GM19438 (cell line): ENCODE results near the gene FUT6.
"Not testable (repeated sequence)": the region's sequence is repeated elsewhere in the genome, so short reads cannot be mapped to it uniquely, and the experiment has no call there.

Experiments
- ATAC-seq: cut with Tn5 transposase; IDR thresholded peaks from one replicate; pipeline ENCODE4 v1.9.1; 2021; ENCODE audit warnings: low read depth; ENCODE audit not compliant: unreplicated experiment

FUT6 gene

GRCh38 chr19:5788422-5788821 lies 51.1 kb downstream of the FUT6 start:
- no peak for ATAC-seq

- no peak for ATAC-seq
These were observed 51.9 kb downstream of the FUT6 start for GRCh38 chr19:5787409-5788182.

GRCh38 chr19:5786593-5787408 lies 52.7 kb downstream of the FUT6 start:
- ATAC-seq, result no peak

- no peak for ATAC-seq
These were observed 54.1 kb downstream of the FUT6 start for GRCh38 chr19:5785423-5785822.

GRCh38 chr19:5784581-5785147 lies 54.8 kb downstream of the FUT6 start, which contains the start of gene PRR22:
Gene PRR22, minus strand, starts transcription at chr19:5784746. Its CDS starts 86 bp downstream, at chr19:5784660.
- ATAC-seq, result no peak

- no peak for ATAC-seq
These were observed 56.3 kb downstream of the FUT6 start for GRCh38 chr19:5782945-5783919.

- ATAC-seq, result no peak
These were observed 57.2 kb downstream of the FUT6 start for GRCh38 chr19:5782322-5782721.

- not testable (repeated sequence) for ATAC-seq
These were observed 58.6 kb downstream of the FUT6 start for GRCh38 chr19:5780916-5781315.
